Stomach smooth muscle (tissue), 2 donors: ENCODE data around the gene STX4.

Experiments used
- H3K27ac ChIP-seq: one replicate; pipeline ENCODE4 v1.7.0; 2013; ENCODE audit warnings: mild to moderate bottlenecking, low read length, inconsistent platforms
- H3K27me3 ChIP-seq, 2 donors: one replicate each; pipeline ENCODE4 v1.7.0; 2013; ENCODE audit warnings: low read length in 2 of 2; ENCODE audit not compliant: insufficient read depth in 2 of 2, control insufficient read depth in 1 of 2
- H3K36me3 ChIP-seq, 2 donors: one replicate each; pipeline ENCODE4 v1.7.0; 2013; ENCODE audit warnings: low read length in 2 of 2; ENCODE audit not compliant: control insufficient read depth in 2 of 2, insufficient read depth in 2 of 2
- H3K4me1 ChIP-seq: one replicate; pipeline ENCODE4 v1.7.0; 2013; ENCODE audit warnings: low read length; ENCODE audit not compliant: control insufficient read depth, insufficient read depth
- H3K4me3 ChIP-seq, 2 donors: one replicate each; pipeline ENCODE4 v1.7.0; 2013; ENCODE audit warnings: low read length in 2 of 2
- H3K9ac ChIP-seq, 2 donors: one replicate each; pipeline ENCODE4 v1.7.0; 2013; ENCODE audit warnings: low read length in 2 of 2, mild to moderate bottlenecking in 1 of 2
- H3K9me3 ChIP-seq, 2 donors: one replicate each; pipeline ENCODE4 v1.7.0; 2013; ENCODE audit warnings: low read length in 2 of 2; ENCODE audit not compliant: control insufficient read depth in 2 of 2
- donor health status: healthy.
- donor health status: Pancreatic carcinoma.

Gene STX4, protein sequence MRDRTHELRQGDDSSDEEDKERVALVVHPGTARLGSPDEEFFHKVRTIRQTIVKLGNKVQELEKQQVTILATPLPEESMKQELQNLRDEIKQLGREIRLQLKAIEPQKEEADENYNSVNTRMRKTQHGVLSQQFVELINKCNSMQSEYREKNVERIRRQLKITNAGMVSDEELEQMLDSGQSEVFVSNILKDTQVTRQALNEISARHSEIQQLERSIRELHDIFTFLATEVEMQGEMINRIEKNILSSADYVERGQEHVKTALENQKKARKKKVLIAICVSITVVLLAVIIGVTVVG

DNA sequence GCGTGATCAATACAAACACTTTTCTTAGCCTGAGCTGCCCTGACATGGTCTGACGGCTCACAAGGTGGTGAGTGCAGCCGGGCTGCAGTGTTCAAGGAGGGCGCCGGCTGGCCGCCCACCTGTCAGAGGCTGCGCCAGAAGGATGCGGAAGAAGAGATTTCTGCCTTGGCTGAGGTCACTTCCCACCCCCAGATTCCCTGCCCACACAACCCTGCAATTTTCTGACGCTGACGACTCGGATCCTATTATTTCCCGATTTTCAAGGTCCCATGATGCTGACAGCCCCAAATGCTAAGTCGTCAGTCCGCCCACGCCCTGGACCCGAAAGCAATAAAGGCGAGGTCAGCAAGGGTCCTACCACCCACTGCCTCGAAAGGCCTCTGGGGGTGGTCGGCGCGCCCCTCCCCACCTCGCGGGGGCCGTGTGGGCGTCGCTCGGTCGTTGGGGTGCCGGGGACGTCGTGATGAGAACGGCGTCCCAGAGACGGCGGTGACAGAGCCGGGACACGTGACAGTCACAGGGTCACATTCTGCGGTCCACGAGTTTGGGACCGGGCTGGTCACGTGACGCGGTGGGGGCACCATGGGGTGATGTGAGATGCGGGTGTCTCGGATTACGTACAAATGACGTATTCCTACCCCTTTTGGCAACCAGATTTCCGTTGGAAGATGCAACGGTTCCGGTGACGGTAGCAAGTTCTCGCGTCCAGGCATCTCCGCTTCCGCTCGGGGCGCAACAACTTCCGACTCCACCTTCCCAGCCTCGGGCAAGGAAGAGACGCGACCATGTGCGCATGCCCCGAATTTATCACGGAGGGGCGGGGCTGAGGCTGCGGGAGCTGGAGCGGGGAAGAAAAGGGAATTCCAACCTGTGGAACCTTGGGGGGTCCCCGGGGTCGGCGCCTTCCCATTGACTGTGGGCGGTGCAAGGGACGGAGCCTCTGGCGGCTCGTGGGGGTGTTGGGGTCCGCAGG lies at the start of gene STX4:
Gene STX4 (plus strand): TSS at position 823 of the 973 bp plus-strand sequence. CDS start 248 bp downstream, outside the sequence.
- Histone ChIP-seq H3K4me3 (peak within 1 kb of the TSS; percentile 98 to 100), H3K36me3 (peaks cover 8 to 11% of the 10 kb centered on the region in 2 donors), H3K27ac (peak within 1 kb of the TSS; percentile 91), H3K9ac (peak within 1 kb of the TSS; percentile 86 to 95), H3K27me3 (no peaks in the 10 kb centered on the region), H3K9me3 (no peaks in the 10 kb centered on the region), H3K4me1 (peaks cover 15% of the 10 kb centered on the region)

DNA sequence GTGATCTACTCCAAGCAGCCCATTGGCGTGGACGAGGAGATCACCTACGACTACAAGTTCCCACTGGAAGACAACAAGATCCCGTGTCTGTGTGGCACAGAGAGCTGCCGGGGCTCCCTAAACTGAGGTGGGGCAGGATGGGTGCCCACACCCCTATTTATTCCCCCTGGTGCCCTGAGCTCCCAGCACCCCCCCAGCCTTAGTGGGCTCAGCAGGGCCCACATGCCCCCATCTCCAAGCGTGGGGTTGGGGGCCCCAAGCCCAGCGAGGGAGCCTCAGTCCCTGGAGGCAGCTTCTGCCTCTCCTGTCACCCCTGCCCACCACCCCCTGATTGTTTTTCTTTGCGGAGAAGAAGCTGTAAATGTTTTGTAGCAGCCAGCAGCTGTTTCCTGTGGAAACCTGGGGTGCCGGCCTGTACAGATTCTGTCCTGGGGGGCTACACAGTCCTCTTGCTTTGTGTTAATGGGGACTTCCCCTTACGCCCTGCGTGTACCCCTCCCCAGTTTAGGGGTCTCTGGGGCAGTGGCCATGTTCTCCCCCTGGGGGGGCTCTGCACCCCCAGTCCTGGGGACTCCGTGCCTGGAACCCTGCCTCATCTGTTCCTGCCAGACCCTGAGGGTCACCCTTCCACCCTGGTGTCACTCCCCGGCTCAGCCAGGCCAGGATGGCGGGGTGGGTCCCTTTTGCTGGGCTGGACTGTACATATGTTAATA lies 49.3 kb upstream of the STX4 start:
- Histone ChIP-seq H3K36me3 (peaks cover 17 to 29% of the 10 kb centered on the region in 2 donors), H3K4me1 (peaks cover 13% of the 10 kb centered on the region), H3K9ac (no peak overlapping the region), H3K27me3 (no peaks in the 10 kb centered on the region), H3K4me3 (no peak overlapping the region), H3K27ac (no peak overlapping the region), H3K9me3 (no peaks in the 10 kb centered on the region)

DNA sequence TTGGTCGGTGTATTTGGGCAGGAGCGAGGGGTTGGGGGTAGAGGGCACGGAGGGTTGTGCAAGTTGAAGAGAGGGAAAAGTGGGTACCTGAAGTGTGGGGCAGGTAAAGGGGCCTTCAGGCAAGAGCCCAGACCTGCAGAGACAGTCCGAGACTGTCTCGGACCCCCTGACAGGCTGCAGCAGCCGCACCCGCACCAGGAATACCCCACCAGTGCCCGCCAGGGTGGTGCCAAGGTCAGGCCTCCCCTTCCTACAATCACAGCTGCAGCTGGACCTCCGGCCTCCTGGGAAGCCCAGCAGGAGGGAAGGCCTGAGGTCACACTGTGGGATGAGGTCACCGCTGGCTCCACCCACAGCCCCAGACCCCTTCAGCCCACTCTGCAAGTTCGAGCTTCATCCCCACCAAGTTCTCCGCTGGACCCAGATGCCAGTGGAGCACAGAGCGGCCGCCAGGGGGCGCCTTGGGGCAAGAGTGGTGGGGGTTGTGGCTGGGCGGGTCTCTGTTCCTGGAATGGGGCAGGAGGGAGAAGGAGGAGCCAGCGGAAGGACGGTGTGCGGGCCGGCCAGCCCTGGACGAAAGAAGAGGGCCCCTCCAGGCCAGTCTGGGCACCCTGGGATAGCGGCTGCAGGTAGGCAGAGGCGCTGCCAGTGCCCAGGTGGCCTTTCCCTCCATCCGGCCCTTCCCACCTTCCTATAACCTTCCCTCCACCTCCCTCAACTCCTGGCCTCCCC lies 48.5 kb upstream of the STX4 start, which contains the start of gene HSD3B7:
Gene HSD3B7 (plus strand): TSS at position 539 of the 732 bp plus-strand sequence. CDS start 452 bp downstream, outside the sequence.
- peak within 1 kb of the TSS; percentile 43 to 71 for H3K9ac ChIP-seq
- no peak within 1 kb of the TSS for H3K27ac ChIP-seq
- no peaks in the 10 kb centered on the region for H3K27me3 ChIP-seq
- H3K4me3 ChIP-seq = peak within 1 kb of the TSS; percentile 61 to 76
- H3K36me3 ChIP-seq = peaks cover 17 to 26% of the 10 kb centered on the region in 2 donors
- peaks cover 13% of the 10 kb centered on the region for H3K4me1 ChIP-seq
- H3K9me3 ChIP-seq = no peaks in the 10 kb centered on the region

DNA sequence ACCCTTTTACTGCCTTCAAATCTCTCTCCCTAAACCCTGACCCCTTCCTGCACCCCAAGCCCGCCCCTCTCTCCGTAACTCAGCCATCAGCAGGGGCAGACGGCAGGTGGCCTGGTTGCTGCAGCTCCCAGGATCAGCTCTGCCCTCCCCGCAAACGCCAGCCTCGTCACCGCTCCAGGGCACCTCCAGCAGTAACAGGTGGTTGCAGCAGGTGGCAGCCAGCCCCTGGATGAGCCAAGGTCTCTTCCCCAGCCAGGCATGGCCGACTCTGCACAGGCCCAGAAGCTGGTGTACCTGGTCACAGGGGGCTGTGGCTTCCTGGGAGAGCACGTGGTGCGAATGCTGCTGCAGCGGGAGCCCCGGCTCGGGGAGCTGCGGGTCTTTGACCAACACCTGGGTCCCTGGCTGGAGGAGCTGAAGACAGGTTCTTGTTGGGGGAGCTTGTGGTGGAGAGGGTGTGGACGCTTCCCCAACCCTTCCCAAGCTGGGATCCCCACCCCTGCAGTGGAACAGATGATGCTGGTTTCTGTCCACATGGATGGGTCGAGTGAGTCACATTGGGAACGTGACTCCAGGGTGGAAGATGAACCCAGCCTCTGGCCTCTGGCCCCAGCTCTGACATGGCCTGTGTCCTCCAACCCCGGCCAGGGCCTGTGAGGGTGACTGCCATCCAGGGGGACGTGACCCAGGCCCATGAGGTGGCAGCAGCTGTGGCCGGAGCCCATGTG lies 47.8 kb upstream of the STX4 start:
- Histone ChIP-seq H3K4me1 (peaks cover 13% of the 10 kb centered on the region), H3K9ac (peak overlapping the region; percentile 43 to 71)

DNA sequence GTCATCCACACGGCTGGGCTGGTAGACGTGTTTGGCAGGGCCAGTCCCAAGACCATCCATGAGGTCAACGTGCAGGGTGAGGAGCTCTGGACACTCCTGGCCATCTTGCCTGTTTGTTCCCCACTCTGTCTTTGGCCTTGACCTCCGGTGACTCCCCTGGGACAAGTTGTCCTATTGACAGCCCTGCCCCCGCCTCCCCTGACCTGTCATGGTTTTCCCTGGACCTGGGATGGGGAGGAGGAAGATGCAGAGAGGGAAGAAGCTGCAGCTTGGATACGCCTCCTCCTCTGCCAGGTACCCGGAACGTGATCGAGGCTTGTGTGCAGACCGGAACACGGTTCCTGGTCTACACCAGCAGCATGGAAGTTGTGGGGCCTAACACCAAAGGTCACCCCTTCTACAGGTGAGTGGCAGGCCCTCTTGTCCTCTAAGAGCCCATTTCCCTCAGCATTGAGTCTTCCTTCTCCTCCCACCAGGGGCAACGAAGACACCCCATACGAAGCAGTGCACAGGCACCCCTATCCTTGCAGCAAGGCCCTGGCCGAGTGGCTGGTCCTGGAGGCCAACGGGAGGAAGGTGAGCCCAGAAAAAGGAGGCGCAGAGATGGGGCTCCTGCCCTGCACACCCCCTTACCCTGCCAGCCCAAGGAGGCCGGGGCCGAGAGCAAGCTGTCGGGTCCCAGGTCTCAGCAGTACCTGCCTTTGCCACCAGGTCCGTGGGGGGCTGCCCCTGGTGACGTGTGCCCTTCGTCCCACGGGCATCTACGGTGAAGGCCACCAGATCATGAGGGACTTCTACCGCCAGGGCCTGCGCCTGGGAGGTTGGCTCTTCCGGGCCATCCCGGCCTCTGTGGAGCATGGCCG lies 47.0 kb upstream of the STX4 start:
- Histone ChIP-seq H3K27ac (no peak overlapping the region), H3K27me3 (peaks cover 0 to 2% of the 10 kb centered on the region in 2 donors), H3K4me3 (peak overlapping the region in 1 of 2 donors; percentile 76), H3K9ac (no peak overlapping the region), H3K9me3 (no peaks in the 10 kb centered on the region), H3K36me3 (peaks cover 7 to 18% of the 10 kb centered on the region in 2 donors), H3K4me1 (peaks cover 13% of the 10 kb centered on the region)

More for the DNA sequence above, 47.8 kb upstream of the STX4 start:
- no peaks in the 10 kb centered on the region for H3K9me3 ChIP-seq
- no peak overlapping the region for H3K27ac ChIP-seq
- H3K27me3 ChIP-seq = peaks cover 0 to 2% of the 10 kb centered on the region in 2 donors
- peak overlapping the region; percentile 61 to 76 for H3K4me3 ChIP-seq
- H3K36me3 ChIP-seq = peaks cover 12 to 21% of the 10 kb centered on the region in 2 donors

DNA sequence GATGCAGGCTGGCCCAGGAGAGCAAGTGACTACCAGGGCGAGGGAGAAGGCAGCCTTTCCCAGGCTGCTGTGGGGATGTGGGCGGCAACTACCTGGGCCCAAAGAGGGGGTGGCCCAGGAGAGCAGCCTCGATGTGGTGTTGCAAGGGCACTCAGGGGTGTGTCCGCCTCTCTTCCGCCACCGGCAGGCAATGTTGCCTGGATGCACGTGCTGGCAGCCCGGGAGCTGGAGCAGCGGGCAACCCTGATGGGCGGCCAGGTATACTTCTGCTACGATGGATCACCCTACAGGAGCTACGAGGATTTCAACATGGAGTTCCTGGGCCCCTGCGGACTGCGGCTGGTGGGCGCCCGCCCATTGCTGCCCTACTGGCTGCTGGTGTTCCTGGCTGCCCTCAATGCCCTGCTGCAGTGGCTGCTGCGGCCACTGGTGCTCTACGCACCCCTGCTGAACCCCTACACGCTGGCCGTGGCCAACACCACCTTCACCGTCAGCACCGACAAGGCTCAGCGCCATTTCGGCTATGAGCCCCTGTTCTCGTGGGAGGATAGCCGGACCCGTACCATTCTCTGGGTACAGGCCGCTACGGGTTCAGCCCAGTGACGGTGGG lies 45.7 kb upstream of the STX4 start:
- H3K4me1 ChIP-seq = peaks cover 13% of the 10 kb centered on the region
- H3K27me3 ChIP-seq = peaks cover 0 to 2% of the 10 kb centered on the region in 2 donors
- no peak overlapping the region for H3K9ac ChIP-seq
- H3K4me3 ChIP-seq = no peak overlapping the region
- no peak overlapping the region for H3K27ac ChIP-seq
- no peaks in the 10 kb centered on the region for H3K9me3 ChIP-seq
- peaks cover 7 to 9% of the 10 kb centered on the region in 2 donors for H3K36me3 ChIP-seq

DNA sequence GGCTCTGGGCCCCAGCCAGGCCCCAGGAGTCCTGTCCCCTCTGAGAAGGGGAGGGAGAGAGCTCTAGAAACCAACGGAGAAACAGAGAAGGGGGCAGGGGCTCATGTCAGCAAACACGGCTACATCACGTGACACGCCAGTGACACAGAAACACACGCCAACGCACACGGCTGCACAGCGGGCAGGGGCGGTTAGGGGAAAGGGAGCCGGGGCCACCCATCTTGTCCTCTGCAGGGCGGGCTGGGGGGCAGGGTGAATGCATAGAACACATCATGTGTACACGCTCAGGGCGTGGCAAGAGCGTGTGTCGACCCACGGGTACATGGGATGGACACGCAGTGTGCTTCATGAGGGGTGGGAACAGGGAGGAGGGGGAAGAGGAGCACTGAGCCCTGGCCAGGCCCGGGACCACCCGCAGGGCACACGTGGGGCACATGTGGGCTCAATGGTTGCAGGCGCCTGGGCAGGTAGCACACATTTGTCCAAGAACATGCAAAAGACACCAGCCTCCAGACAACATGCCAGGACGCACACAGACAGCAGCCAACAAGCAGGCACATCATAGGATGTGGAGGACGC lies 43.8 kb upstream of the STX4 start:
- no peak overlapping the region for H3K4me3 ChIP-seq
- peaks cover 13% of the 10 kb centered on the region for H3K4me1 ChIP-seq
- no peaks in the 10 kb centered on the region for H3K36me3 ChIP-seq
- no peaks in the 10 kb centered on the region for H3K9me3 ChIP-seq
- H3K27ac ChIP-seq = no peak overlapping the region
- no peak overlapping the region for H3K9ac ChIP-seq
- H3K27me3 ChIP-seq = peaks cover 0 to 2% of the 10 kb centered on the region in 2 donors

DNA sequence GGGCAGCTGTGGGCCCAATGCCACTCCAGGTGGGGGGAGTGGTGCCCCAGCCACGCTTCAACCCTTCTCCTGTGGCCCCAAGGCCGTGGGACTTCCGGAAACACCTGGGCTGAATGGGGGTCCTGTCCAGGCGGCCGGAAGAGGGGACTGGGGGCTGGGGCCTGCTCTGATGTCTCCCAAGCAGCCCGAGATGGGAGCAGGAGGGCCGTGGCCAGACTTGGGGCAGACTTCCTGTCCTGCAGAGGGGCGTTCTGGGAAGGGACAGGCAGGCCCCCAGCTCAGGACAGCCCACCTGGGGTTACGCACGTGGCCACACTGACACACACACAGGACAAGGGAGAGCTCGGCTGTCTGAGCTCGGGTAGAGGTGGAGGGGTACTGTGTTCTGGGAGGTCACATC lies 43.3 kb upstream of the STX4 start:
- H3K4me3 ChIP-seq = no peak overlapping the region
- H3K27ac ChIP-seq = no peak overlapping the region
- H3K36me3 ChIP-seq = no peaks in the 10 kb centered on the region
- H3K9ac ChIP-seq = no peak overlapping the region
- H3K4me1 ChIP-seq = peaks cover 11% of the 10 kb centered on the region
- no peaks in the 10 kb centered on the region for H3K9me3 ChIP-seq
- H3K27me3 ChIP-seq = peaks cover 0 to 2% of the 10 kb centered on the region in 2 donors
